GM20000 (cell line): ENCODE measurements around the gene PHACTR1.

ENCODE experiments used
- DNase-seq: peaks from one replicate; pipeline ENCODE4 v3.0.0; 2012; ENCODE audit warnings: low spot score
- CTCF ChIP-seq: IDR thresholded peaks from 2 replicates; pipeline ENCODE4 v1.5.1; 2012; ENCODE audit warnings: mild to moderate bottlenecking, control low read depth; ENCODE audit errors: extremely low read depth, missing control alignments

Gene PHACTR1

DNA sequence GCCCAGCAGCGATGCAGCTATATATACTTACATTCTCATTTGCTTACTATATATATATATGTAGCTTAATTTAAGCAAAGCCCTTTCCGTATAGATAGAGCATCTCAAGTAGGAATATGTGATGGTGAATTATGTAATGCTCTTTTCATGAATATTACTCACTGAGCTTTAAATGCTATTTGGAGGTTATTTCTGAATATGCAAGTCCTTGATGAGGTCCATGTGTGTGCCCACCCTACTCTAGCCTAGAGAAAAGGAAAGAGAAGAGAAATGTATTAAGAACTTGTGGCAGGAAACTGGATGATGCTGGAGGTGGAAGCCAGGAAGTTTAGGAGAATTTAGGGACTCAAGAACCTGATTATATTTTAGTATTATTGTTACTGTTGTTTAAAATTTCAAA lies 63.2 kb downstream of the PHACTR1 start:
- TF ChIP-seq CTCF = no peak
- no peak for DNase-seq

GRCh38 chr6:12782136-12782535 lies 65.6 kb downstream of the PHACTR1 start:
- TF ChIP-seq CTCF = no peak
- no peak for DNase-seq

DNA sequence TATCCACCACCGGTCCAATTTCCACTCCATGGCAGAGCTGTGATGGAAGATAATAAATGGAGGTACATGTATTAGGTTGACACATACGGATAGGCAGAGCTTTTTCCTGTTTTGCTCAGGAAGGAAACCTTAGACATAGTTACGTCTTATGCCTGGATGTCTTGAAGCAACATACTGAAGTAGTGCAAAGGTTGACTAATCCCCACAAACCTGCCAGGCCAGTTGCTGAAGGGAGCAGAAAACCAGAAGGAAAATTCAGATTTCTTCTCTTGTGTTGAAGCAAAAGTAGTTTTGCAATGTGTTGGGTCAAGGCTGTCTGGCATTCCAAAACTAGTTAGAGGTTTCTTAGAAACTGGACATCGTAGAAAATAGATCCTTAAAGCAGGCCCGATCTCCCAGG lies 68.7 kb downstream of the PHACTR1 start:
- no peak for DNase-seq
- no peak for TF ChIP-seq CTCF

- TF ChIP-seq CTCF = no peak
These were observed 69.4 kb downstream of the PHACTR1 start for GRCh38 chr6:12785921-12786320.

DNA sequence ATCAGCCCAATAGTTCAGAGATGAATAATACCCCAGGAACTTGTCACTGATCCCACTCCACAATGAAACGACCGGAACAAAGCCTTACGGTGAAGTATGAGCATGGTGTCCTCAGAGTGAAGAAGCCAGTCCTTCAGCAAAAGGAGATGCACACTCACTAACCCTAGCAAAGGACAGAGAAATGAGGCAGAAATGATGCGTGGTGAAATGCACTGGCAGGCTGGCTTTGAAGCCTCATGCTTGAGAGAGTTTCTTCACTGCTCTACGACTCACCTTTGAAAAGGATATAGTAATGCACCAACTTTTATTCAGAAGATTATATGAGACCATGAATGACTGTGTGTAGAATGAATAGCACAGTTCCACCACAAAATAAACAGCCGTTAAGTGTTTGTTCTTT lies 74.8 kb downstream of the PHACTR1 start:
- TF ChIP-seq CTCF = no peak
- no peak for DNase-seq

More at GRCh38 chr6:12785921-12786320, 69.4 kb downstream of the PHACTR1 start:
- no peak for DNase-seq

DNA sequence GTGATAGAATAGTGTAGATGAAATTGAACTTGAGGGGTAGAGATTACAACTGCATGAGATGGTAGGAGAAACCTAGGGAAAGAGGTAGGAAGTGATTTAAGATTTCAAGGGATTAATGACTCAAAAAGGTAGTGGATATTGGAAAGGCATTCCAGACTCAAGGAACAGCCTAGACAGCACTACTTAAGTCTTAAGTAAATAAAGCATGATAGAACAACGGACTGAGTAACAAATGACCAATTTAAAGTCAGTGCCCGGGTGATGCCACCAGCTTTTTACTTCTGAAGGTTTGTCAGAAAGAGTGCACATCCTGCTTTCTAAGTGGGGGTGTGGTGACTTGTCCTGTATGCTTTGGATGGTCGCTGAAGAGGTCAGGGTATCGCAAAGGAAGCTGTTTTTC lies 81.8 kb downstream of the PHACTR1 start:
- DNase-seq = no peak
- no peak for TF ChIP-seq CTCF

DNA sequence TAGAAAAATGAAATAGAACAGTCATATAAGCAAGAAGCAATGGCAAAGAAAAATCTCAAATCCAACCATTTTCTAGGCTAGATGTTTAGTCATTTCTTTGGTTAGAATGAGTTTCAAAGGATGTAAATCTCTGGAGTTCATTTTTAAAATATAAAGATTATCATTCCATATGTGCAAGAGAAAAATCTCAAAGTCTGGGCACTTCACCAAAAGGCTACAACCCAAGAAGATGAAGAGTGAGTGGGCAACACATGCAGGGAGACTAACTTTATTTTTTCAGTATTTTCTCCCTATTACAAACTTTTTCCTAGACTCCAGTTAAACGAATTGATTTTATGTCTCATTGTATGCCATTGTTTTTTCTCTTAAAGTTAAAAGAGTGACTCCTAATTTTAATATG lies 83.6 kb downstream of the PHACTR1 start:
- no peak for TF ChIP-seq CTCF
- DNase-seq = no peak
